ENCODE data around the gene MRC1.

The MRC1 gene

DNA sequence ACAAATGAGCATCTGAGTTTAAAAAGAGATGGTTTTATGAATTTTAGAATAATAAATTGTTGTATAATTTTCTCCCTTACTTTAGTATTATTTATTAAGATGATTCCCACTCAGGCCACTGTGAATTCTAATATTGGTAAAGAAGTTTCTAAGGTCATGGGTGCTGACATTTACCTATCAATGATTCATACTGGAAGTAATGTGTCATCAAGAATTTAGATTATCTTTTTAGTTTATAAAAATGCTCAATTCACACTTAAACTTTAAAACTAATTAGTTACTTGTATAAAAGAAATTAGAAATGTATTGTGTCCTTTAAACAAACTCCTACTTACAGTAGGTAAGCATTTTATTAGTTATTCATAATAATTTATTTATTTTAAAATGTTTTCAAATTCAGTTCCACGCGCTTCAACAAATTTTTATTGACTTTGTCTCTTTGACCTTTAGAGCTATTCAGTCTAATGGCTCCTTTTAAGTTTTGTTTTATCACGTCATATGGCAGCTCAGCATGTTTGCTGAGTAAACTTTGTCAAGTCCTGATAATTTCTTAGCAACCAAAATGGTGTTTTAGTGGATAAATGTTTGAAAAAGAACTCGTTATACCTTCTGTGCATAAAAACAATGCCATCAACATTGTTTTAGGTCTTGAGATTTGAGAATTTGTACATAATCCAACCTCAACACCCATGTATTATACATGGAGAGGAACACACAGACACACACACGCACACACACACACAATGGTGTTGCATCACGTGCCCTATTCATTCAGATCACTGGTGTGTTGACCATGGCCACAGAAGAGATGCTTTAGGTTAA, 15.1 kb upstream of the MRC1 start:
- in situ Hi-C loops (cut with MboI; ENCODE audit: low pct_unique_long_range_greater_than_20kb, low sequenced_read_pairs): no loop called here
- no peak for DNase-seq

DNA sequence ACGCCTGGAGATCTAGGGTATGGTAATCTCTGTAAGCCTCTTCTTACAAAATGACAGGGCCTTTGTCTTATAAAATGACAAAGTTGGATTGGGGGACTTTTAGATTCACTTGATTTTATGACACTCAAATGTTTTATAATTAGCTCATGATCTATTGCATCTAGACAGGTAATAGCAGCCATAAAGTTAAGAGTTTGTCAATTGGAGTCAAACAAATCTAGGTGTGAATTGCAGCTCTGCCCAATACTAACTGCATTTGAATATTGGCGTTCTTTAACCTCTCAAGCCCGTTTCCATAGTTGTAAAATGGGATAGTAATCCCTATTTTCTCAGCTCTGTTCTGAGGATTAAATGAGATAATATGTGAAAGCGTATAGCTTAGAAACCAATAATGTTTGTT, 14.1 kb upstream of the MRC1 start:
- in situ Hi-C loops (cut with MboI; ENCODE audit: low pct_unique_long_range_greater_than_20kb, low sequenced_read_pairs): no loop called here
- no peak for DNase-seq

DNA sequence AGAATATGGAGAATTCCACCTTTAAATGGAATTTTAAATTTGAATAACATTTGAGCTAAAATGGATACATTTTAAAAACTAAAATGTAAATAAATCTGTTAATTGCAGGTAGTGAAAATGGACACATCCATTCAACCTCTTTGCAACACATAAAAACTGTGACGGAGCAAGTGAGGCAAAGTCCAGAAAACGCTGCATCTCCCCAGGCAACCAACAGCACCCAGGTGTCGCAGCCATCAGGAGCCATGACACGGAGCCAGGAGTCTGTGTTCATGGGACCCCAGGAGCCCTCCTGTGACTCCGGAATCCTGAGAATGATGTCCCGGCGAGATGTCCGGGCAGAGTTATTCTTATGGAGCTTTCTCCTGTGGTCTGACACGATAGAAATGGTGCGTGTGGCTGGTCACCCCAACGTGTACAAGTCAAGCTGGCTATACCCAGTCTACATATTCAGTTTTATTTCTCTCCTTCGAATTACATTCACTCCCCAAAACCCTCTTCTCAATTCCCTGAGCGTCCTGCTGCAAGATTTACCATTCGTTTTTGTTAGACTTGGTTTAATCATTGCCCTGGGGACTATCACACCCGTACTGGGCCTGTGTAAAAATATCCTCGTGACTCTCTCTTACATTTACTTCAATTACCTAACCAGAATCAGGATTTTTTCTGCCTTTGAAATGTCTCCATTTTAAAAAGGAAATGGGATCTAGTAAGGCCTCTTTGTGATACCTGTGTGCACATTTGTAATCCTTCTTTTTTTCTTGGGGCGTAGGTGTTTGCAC, 13.1 kb upstream of the MRC1 start:
- no peak for DNase-seq
- in situ Hi-C loops (cut with MboI; ENCODE audit: low pct_unique_long_range_greater_than_20kb, low sequenced_read_pairs): no loop called here

DNA sequence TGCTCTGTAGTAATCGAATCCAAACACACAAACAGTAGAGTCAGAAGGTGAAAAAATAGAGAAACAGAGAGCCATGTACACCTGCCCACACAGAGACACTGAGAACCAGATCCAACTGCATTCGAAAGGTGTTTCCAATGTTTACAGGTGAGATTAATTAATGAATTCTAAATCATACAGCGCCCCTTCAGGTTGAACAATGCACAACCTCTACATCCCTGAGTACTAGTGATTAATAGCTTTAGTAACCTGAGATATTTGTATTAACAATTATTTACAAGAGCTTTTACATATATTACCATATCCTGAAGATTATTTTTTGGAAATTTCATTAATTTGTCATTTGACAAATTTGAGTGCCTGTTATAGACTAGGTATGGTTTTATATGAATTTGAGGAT, 7.6 kb upstream of the MRC1 start:
- DNase-seq: no peak

DNA sequence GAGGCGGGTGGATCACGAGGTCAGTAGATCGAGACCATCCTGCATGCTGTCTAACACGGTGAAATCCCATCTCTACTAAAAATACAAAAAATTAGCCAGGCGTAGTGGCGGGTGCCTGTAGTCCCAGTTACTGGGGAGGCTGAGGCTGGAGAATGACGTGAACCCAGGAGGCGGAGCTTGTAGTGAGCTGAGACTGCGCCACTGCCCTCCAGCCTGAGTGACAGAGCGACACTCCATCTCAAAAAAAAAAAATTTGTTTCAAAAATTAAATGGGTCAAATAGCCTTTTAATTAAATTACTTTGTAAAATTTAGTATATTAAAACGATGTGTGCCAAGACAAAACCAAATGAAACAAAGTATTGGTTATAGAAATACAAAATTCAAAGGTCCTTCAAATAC, 6.8 kb upstream of the MRC1 start:
- no peak for DNase-seq
- in situ Hi-C loops (cut with MboI; ENCODE audit: low pct_unique_long_range_greater_than_20kb, low sequenced_read_pairs): no loop called here

More for the DNA sequence above, 7.6 kb upstream of the MRC1 start:
- in situ Hi-C loops (cut with MboI; ENCODE audit: low pct_unique_long_range_greater_than_20kb, low sequenced_read_pairs): no loop called here

DNA sequence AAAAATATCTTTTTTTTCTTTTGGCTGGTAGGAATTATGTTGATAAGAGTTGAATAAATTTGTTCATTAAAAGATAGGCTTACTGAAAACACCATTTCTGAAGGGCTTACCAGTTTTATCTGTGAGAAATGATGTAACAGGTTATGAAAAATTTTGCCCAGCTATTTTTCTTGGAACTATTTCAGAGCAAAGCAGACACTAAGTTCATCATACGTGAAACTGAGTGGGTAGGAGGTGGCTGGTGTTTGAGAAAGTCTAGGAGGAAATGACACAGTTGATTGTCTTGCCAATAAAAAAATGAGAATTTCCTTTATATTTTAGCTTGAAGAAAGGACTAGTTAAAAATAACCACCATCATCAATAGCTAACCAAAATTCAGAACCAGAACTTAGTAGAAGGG, 6.2 kb upstream of the MRC1 start:
- in situ Hi-C loops (cut with MboI; ENCODE audit: low pct_unique_long_range_greater_than_20kb, low sequenced_read_pairs): no loop called here
- no peak for DNase-seq

DNA sequence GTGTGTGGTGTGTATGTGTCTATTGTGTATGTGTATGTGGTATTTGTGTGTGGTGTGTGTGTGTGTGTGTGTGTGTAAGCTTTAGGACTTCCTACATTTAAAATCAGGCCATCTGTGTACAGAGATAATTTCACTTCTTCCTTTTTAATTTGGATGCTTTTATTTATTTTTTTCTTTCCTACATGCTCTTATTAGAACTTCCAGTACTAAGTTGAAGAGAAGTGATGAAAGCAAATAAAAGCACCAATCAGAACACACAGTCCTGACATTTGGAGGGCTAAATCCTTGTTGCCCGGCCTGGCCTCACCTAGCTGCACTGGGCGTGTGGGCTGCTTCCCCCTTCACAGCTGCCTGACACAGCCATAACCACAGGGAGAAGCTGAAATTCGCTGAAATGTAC, 3.8 kb upstream of the MRC1 start:
- in situ Hi-C loops (cut with MboI; ENCODE audit: low pct_unique_long_range_greater_than_20kb, low sequenced_read_pairs): no loop called here
- peak; percentile 35 for DNase-seq

DNA sequence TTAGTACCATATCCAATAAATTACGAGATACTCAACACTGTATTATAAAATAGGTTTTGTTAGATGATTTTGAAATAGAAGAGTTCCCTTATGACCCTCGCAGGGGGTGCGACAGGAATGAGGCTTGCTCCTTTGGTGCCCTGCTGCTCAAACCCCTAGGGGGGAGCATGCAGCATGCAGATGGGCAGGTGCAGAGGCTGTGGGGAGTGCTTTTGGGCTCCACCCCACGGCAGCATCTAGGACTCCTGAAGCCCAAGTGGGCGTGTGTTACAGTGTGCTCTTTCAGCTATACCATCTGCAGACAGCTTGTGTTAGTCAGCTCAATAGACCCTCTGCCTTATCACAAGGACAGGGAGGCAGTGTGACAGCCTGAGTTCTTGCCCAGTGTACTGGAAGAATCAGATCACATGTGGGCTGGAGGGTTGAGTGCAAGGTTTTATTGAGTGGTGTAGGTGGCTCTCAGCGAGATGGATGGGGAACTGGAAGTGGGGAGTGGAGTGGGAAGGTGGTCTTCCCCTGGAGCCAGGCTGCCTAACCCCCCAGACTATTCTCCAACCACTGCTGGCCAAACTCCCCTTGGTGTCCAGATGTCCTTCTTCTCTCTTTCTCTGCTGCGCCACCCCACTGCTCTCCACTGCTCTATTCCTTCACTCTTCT, 3.1 kb upstream of the MRC1 start:
- in situ Hi-C loops (cut with MboI; ENCODE audit: low pct_unique_long_range_greater_than_20kb, low sequenced_read_pairs): no loop called here
- DNase-seq: peak; percentile 55

DNA sequence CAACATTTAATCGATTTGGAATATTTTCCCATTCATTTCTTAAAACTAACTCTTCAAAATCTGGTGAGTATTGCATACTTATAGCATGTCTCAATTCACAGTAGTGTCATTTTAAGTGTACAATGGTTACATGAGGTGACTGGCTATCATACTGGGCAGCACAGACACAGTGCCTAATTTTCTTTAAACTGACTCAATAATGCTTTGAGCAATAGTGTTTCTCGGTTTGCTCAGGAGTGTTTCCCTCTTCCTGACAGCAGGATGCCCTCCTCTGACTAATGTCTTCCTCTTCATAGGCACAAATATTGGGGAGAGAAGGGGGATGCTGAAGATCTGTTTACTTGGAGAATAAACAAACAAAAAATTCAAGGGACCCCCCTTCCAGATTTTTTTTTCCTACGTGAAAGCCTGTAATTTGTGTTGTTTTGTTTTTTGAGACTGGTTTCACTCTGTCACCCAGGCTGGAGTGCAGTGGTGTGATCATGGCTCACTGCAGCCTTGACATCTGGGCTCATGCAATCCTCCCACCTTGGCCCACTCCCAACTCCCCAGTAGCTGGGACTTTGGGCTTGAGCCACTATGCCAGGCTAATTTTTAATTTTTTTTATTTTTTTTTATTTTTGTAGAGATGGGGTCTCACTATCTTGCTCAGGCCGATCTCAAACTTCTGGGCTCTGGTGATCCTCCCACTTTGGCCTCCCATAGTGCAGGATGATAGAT, 2.2 kb downstream of the MRC1 start:
- no peak for DNase-seq
- in situ Hi-C loops (cut with MboI; ENCODE audit: low pct_unique_long_range_greater_than_20kb, low sequenced_read_pairs): no loop called here

DNA sequence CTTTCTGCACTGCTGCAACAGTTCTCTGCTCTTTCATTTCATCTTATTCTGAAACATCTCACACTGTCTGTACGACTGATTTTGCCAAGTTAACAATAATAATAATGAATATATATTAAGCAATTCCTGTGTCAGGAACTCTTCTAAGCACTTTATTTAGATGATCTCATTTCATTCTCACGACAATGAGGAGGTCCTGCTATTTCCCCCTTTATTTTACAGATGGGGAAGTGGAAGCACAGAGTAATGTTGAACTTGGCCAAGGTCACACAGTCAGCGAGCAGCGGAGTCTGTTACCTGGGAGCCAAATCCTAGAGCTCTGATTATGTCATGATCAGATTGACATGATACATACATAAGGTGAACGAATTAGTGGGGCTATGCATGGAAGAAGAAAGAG, 5.8 kb downstream of the MRC1 start:
- in situ Hi-C loops (cut with MboI; ENCODE audit: low pct_unique_long_range_greater_than_20kb, low sequenced_read_pairs): no loop called here
- DNase-seq: no peak

DNA sequence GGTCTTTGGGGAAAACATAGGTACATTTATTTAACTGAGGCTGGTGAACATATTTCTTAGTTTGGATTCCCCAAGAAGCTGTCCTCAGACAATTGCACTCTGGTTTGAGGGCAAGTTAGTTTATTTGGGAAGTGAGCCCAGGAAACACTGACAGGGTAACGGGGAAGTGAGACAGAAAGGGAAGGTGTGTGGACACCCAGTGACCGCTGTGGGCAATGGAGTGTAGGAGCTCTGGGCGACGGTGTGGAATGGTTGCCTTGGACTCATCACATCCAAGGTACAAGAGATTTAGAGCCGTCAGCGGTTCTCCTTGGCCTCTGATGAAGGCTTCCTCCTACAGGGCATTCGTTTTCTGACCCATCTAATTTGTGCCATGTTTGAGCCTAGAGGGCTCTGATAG, 7.1 kb downstream of the MRC1 start:
- DNase-seq: no peak
- in situ Hi-C loops (cut with MboI; ENCODE audit: low pct_unique_long_range_greater_than_20kb, low sequenced_read_pairs): no loop called here

DNA sequence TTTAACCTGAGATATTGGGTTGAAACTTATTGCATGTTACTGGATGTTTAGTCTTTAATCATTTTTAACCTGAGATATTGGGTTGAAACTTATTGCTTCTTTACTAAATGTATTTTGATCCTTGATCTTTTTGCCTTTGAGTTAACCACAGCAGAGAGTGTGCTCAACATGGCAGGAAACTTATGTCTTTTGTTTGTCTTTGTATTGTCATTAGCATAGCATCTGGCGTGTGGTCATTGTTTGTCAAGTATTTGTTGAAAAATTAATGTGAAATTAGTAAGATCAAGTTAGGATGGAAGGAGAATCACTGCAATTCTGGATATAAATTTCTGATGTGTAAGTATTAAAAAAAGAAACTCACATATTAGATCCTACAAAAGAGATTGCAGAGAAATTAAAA, 8.2 kb downstream of the MRC1 start:
- in situ Hi-C loops (cut with MboI; ENCODE audit: low pct_unique_long_range_greater_than_20kb, low sequenced_read_pairs): no loop called here
- DNase-seq: no peak

DNA sequence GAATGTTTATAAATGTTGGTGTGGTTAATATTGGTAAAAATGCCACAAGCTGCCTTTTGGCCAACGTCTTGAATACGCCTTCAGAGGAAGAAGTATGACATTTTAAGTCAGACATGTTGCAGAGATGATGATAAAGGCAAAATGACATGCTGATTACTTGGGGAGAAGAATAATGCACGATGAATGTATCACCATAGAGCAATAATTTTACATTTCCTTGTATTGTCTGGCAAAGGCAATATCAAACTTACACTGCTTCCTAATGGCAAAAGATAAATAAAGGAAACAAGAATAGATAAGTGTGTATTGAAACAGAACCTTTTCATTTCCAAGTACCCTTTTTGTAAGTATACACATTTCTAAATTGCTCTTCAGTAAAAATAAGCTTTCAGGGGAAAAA, 8.6 kb downstream of the MRC1 start:
- in situ Hi-C loops (cut with MboI; ENCODE audit: low pct_unique_long_range_greater_than_20kb, low sequenced_read_pairs): no loop called here
- DNase-seq: no peak

DNA sequence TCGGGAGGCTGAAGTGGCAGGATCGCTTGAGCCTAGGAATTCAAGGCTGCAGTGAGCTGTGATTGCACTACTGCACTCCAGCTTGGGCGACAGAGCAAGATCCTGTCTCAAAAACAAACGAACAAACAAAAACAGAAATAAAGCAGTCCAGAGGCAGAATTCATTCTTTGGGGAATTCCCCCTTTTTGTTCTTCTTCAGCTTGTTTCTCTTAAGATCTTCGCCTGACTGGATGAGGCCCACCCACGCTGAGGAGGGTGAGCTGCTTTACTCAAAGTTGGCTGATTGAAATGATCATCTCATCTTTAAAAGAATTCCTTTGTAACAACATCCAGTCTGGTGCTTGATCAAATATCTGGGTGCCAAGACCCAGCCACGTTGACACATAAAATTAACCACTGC, 10.7 kb downstream of the MRC1 start:
- no peak for DNase-seq
- in situ Hi-C loops (cut with MboI; ENCODE audit: low pct_unique_long_range_greater_than_20kb, low sequenced_read_pairs): no loop called here

DNA sequence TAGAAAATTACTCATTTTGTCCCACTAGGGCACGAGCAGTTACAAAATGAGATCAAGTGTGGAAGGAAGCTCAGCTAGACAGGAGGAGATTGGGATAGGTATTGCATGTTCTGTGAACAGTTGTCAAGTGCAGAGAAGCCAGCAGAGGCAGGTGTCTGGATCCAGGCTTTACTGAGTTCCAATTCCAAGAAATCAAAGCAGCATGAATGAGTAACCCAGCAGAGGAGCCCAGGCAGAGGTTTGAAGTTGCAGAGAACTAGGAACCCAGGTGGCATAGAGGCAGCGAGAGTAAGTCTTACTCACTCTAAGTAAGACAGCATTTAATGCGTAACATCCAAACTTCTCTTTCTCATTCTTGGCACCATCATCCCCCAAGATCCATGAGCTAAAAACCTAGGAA, 11.8 kb downstream of the MRC1 start:
- DNase-seq: no peak
- in situ Hi-C loops (cut with MboI; ENCODE audit: low pct_unique_long_range_greater_than_20kb, low sequenced_read_pairs): no loop called here

DNA sequence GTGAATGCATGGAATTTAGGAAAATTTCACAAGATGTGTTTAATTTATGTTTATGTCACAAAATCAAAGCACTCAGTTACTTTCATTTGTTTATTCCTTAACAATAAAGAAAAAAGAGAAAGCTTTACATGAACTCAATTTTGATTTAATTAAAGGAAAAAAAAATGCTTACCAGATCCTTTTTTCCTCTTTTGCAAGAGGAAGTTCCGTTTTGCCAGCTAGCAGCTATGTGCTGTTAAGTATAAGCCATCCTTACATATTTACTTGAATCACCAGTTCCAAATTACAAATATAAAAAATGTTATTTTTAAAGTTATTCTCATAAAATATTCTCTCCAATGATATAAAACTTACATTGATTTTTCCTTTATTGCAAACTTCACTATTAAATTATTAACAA, 12.7 kb downstream of the MRC1 start:
- in situ Hi-C loops (cut with MboI; ENCODE audit: low pct_unique_long_range_greater_than_20kb, low sequenced_read_pairs): no loop called here
- no peak for DNase-seq

DNA sequence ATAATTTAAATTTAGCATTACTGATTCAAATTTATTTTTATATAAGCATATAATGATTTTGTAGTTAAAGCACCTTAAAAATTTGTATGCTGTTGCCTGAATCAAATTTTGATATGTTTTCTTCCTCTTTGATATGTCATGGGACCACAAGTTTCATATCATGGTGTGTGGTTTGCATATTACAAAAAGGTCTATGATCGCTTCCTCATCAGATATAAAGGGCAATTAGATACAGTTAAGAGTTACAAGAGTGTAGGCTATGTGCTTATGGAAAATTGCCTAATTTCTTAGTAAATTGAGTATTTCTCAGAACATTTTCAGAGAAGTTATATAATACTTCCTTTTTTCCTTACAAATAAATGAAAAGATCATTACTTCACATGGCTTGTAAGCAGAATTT, 22.2 kb downstream of the MRC1 start:
- DNase-seq: peak; percentile 18
- in situ Hi-C loops (cut with MboI; ENCODE audit: low pct_unique_long_range_greater_than_20kb, low sequenced_read_pairs): no loop called here

DNA sequence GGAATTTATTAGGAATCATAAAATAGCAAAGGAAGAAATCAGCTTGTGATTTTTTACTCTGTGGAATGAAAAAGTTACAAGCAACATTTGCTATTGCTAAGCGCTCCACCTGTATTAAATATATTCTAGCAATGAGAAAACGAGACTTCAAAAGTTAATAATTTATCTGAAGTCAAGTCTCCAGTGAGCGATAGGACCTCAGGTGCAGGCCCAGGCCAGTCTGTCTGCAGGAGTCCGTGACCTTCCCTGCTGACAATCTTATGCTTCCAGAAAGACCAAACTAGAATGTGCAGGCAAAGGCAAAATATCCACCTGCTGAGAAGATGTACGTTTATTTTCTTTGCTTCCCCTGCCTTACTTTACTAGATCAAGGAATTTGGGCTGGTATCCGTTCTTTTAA, 22.7 kb downstream of the MRC1 start:
- no peak for DNase-seq
- in situ Hi-C loops (cut with MboI; ENCODE audit: low pct_unique_long_range_greater_than_20kb, low sequenced_read_pairs): no loop called here

DNA sequence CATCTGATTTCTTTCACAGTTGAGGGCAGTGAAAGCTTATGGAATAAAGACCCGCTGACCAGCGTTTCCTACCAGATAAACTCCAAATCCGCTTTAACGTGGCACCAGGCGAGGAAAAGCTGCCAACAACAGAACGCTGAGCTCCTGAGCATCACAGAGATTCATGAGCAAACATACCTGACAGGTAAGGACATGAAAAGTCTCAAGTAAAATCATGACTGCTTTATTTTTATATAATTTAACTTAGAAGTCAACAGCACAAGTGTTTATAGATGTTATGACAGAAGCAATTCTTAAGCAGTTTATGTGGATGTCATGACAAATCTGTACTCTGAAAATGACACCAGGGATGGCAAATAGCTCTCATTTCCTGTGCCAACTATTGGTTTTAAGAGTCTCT, 24.5 kb downstream of the MRC1 start:
- in situ Hi-C loops (cut with MboI; ENCODE audit: low pct_unique_long_range_greater_than_20kb, low sequenced_read_pairs): no loop called here

DNA sequence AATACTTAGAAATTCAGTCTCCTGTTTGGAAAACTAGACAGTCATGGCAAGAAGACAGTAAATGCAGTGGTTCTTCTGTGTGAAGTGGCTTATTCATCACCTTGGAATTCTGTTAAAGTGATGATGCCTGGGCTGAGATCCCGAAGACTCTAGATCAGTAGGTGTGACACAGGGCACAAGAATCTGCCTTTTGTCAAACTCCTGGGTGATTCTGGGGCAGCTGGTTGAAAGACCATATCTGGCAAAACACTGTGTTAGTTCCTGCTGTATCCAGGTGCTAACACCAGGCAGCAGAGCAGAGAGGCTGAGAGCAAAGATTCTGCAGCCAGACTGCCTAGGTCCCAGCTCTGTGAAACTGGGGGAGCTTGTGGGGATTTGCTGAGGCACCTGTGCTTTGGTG, 26.5 kb downstream of the MRC1 start:
- in situ Hi-C loops (cut with MboI; ENCODE audit: low pct_unique_long_range_greater_than_20kb, low sequenced_read_pairs): no loop called here
- no peak for DNase-seq

More for the DNA sequence above, 24.5 kb downstream of the MRC1 start:
- no peak for DNase-seq

All from KBM-7 (cell line).